Measurements from ENCODE around the gene CRTAC1.

CRTAC1 gene

GRCh38 chr10:97919012-97919411, 111.4 kb downstream of the CRTAC1 start:
- DNase-seq (ENCODE audit: low read depth), result no peak
- in situ Hi-C loops (cut with HindIII; ENCODE audit: low sequenced_read_pairs), result no loop called here

GRCh38 chr10:97916586-97916985, 113.8 kb downstream of the CRTAC1 start:
- in situ Hi-C loops (cut with HindIII; ENCODE audit: low sequenced_read_pairs), result no loop called here
- TF ChIP-seq CTCF (IDR thresholded peaks at IDR 0.05; ENCODE audit: low read depth, low read length, missing control alignments), result no peak
- no peak overlapping the region for H3K4me3 ChIP-seq (ENCODE audit: low read depth, low read length)
- no peak for DNase-seq (ENCODE audit: low read depth)

More at GRCh38 chr10:97919012-97919411, 111.4 kb downstream of the CRTAC1 start:
- no peak overlapping the region for H3K4me3 ChIP-seq (ENCODE audit: low read depth, low read length)
- no peak for TF ChIP-seq CTCF (IDR thresholded peaks at IDR 0.05; ENCODE audit: low read depth, low read length, missing control alignments)

- TF ChIP-seq CTCF (IDR thresholded peaks at IDR 0.05; ENCODE audit: low read depth, low read length, missing control alignments), result no peak
- in situ Hi-C loops (cut with HindIII; ENCODE audit: low sequenced_read_pairs), result no loop called here
- no peak for DNase-seq (ENCODE audit: low read depth)
- no peak overlapping the region for H3K4me3 ChIP-seq (ENCODE audit: low read depth, low read length)
These were observed 114.9 kb downstream of the CRTAC1 start for GRCh38 chr10:97915346-97916131.

GRCh38 chr10:97914837-97915211, 115.6 kb downstream of the CRTAC1 start:
- in situ Hi-C loops (cut with HindIII; ENCODE audit: low sequenced_read_pairs), result no loop called here
- DNase-seq (ENCODE audit: low read depth), result no peak
- no peak overlapping the region for H3K4me3 ChIP-seq (ENCODE audit: low read depth, low read length)
- TF ChIP-seq CTCF (IDR thresholded peaks at IDR 0.05; ENCODE audit: low read depth, low read length, missing control alignments), result peak; percentile 90

- in situ Hi-C loops (cut with HindIII; ENCODE audit: low sequenced_read_pairs), result no loop called here
- TF ChIP-seq CTCF (IDR thresholded peaks at IDR 0.05; ENCODE audit: low read depth, low read length, missing control alignments), result no peak
- H3K4me3 ChIP-seq (ENCODE audit: low read depth, low read length), result no peak overlapping the region
- DNase-seq (ENCODE audit: low read depth), result no peak
These were observed 116.1 kb downstream of the CRTAC1 start for GRCh38 chr10:97914171-97914836.

- no peak for DNase-seq (ENCODE audit: low read depth)
- no peak for TF ChIP-seq CTCF (IDR thresholded peaks at IDR 0.05; ENCODE audit: low read depth, low read length, missing control alignments)
- no peak overlapping the region for H3K4me3 ChIP-seq (ENCODE audit: low read depth, low read length)
- in situ Hi-C loops (cut with HindIII; ENCODE audit: low sequenced_read_pairs), result no loop called here
These were observed 116.8 kb downstream of the CRTAC1 start for GRCh38 chr10:97913614-97914013.
